ENCODE results near the gene SYK.
A peak's percentile ranks its signal among the peaks of the same experiment; 100 is the strongest.
"Not testable (repeated sequence)": the region's sequence is repeated elsewhere in the genome, so short reads cannot be mapped to it uniquely, and the experiment has no call there.

SYK gene

GRCh38 chr9:90801241-90801972 is at the start of gene SYK:
Gene SYK (plus strand): TSS chr9:90801819. CDS start chr9:90843899, 42,080 bp downstream.
- Histone ChIP-seq H3K4me1 (ENCODE audit: control insufficient read depth, low read depth, low read length) (peaks cover 4% of the 10 kb centered on the region), H3K27me3 (ENCODE audit: control insufficient read depth, insufficient read depth, low read length) (peaks cover 55% of the 10 kb centered on the region), H3K36me3 (ENCODE audit: control insufficient read depth, low read depth, low read length) (no peaks in the 10 kb centered on the region), H3K27ac (ENCODE audit: low read length) (no peak within 1 kb of the TSS), H3K4me3 (ENCODE audit: low read length) (peak within 1 kb of the TSS; percentile 71), H3K9me3 (ENCODE audit: control insufficient read depth, low read depth, low read length) (no peaks in the 10 kb centered on the region), H3K9ac (ENCODE audit: low read length) (peak within 1 kb of the TSS; percentile 52)

DNA sequence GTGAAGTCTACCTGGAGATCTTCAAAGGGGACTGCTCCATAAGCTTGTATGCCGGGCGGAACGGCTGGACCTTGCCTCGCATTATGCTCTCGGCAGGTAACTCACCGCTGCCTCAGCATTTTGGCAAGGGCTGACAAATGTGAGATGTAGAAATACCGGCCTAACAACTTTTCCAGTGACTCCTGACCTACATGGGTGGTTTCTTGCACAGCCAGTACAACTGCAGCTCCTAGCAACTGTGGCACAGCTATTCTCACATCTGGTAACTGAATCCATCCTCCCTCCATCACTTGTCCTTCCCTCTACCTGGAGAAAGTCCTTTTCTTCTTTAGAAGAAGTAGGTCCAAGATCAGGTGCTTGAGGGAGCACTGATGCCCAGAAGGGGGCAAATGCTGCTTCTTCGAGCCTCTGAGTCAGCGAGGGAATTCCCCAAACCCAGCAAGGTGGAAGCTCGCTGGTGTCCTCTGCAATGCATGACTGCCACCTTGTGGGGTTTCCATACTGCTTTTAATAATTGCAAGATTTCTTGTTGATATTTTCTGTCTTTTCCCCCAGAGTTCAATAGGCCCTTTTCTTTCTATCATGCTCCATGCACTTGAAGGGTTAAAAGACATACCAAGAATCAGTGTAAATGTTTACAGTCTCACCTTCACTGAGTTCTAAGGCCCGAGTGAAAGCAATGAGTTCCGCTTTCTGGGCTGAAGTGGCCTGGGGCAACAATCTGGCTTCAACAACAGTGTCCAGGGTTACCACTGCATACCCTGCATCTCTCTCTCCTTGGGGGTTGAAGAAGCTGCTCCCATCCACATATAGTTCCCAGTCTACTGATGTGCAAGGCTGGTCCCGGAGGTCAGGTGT is 45.9 kb upstream of the SYK start:
- H3K4me1 ChIP-seq (ENCODE audit: control insufficient read depth, low read depth, low read length); H3K27me3 ChIP-seq (ENCODE audit: control insufficient read depth, insufficient read depth, low read length); H3K9me3 ChIP-seq (ENCODE audit: control insufficient read depth, low read depth, low read length); H3K4me3 ChIP-seq (ENCODE audit: low read length); H3K27ac ChIP-seq (ENCODE audit: low read length); H3K9ac ChIP-seq (ENCODE audit: low read length); H3K36me3 ChIP-seq (ENCODE audit: control insufficient read depth, low read depth, low read length): not testable (repeated sequence)

DNA sequence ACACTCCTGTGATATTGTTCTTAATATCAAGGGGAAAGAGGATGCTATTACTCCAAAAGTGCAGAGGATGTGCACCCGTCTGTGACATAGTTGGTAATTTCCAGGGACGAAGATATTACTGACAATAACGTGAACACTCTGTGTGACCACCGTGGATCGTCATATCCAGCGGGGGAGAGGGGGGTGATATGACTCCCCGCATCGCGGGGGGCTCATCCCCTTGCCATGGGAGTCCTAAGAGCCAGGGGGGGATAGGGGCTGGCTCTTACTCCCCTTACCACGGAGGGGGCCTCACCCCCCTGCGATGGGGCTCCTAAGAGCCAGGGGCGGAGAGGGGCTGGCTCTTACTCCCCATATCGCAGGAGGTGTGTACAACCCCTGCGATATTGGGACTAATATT is 41.0 kb upstream of the SYK start:
- not testable (repeated sequence) for H3K9me3 ChIP-seq (ENCODE audit: control insufficient read depth, low read depth, low read length); H3K4me3 ChIP-seq (ENCODE audit: low read length); H3K9ac ChIP-seq (ENCODE audit: low read length); H3K4me1 ChIP-seq (ENCODE audit: control insufficient read depth, low read depth, low read length); H3K36me3 ChIP-seq (ENCODE audit: control insufficient read depth, low read depth, low read length); H3K27ac ChIP-seq (ENCODE audit: low read length); H3K27me3 ChIP-seq (ENCODE audit: control insufficient read depth, insufficient read depth, low read length)

GRCh38 chr9:90766731-90767130 is 34.9 kb upstream of the SYK start:
- H3K4me1 ChIP-seq (ENCODE audit: control insufficient read depth, low read depth, low read length), result no peaks in the 10 kb centered on the region
- H3K27ac ChIP-seq (ENCODE audit: low read length), result no peak overlapping the region
- no peak overlapping the region for H3K9ac ChIP-seq (ENCODE audit: low read length)
- H3K27me3 ChIP-seq (ENCODE audit: control insufficient read depth, insufficient read depth, low read length), result no peaks in the 10 kb centered on the region
- no peak overlapping the region for H3K4me3 ChIP-seq (ENCODE audit: low read length)
- H3K36me3 ChIP-seq (ENCODE audit: control insufficient read depth, low read depth, low read length), result no peaks in the 10 kb centered on the region
- peaks cover 31% of the 10 kb centered on the region for H3K9me3 ChIP-seq (ENCODE audit: control insufficient read depth, low read depth, low read length)

DNA sequence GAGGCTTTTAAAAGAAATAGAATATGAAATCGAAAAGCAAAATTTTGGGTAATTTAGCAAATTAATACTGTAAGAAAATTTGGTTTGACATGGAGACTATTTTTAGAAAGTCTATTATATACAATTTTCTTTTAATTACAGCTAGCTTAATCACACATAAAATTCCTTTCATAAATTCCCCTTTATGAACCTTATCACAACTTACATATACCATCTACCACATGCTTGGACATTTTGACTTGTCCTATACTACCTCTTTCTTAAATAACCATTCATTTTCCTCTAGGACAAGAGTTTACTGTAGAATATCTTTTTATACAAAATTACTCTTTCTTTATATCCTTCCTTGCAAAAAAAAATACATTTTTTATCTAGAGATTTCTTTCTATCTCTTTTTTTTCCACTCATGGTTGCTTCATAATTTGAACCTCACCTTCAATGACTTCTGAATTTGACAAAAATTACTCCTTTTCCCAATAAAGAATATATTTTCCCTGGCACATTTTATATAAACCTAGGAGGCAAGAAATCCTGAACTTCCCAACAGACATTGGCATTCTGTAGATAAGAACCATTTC is 34.0 kb upstream of the SYK start:
- no peak overlapping the region for H3K4me3 ChIP-seq (ENCODE audit: low read length)
- H3K27me3 ChIP-seq (ENCODE audit: control insufficient read depth, insufficient read depth, low read length), result no peaks in the 10 kb centered on the region
- peaks cover 31% of the 10 kb centered on the region for H3K9me3 ChIP-seq (ENCODE audit: control insufficient read depth, low read depth, low read length)
- no peaks in the 10 kb centered on the region for H3K36me3 ChIP-seq (ENCODE audit: control insufficient read depth, low read depth, low read length)
- no peak overlapping the region for H3K9ac ChIP-seq (ENCODE audit: low read length)
- no peak overlapping the region for H3K27ac ChIP-seq (ENCODE audit: low read length)
- no peaks in the 10 kb centered on the region for H3K4me1 ChIP-seq (ENCODE audit: control insufficient read depth, low read depth, low read length)

- H3K36me3 ChIP-seq (ENCODE audit: control insufficient read depth, low read depth, low read length), result no peaks in the 10 kb centered on the region
- H3K27ac ChIP-seq (ENCODE audit: low read length), result no peak overlapping the region
- no peak overlapping the region for H3K9ac ChIP-seq (ENCODE audit: low read length)
- no peaks in the 10 kb centered on the region for H3K27me3 ChIP-seq (ENCODE audit: control insufficient read depth, insufficient read depth, low read length)
- H3K9me3 ChIP-seq (ENCODE audit: control insufficient read depth, low read depth, low read length), result peaks cover 31% of the 10 kb centered on the region
- no peak overlapping the region for H3K4me3 ChIP-seq (ENCODE audit: low read length)
- H3K4me1 ChIP-seq (ENCODE audit: control insufficient read depth, low read depth, low read length), result no peaks in the 10 kb centered on the region
Observed at GRCh38 chr9:90770182-90770738, 31.4 kb upstream of the SYK start.

DNA sequence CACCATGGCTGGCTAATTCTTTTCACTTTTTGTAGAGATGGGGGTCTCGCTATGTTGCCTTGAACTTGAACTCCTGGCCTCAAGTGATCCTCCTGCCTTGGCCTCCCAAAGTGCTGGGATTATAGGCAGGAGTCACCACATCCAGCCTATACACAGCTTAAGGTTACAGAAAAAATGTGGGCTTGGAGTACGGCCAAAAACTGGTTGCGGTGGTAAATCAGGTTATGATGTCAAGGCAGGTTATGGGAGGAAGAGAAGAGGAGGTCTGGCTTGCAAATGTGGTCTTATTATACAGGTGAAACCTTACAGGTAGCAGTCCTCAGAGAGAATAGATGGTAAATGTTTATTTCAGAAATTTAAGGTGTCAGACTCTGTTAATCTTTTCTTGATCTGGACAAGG is 30.7 kb upstream of the SYK start:
- no peaks in the 10 kb centered on the region for H3K4me1 ChIP-seq (ENCODE audit: control insufficient read depth, low read depth, low read length)
- no peaks in the 10 kb centered on the region for H3K27me3 ChIP-seq (ENCODE audit: control insufficient read depth, insufficient read depth, low read length)
- peaks cover 27% of the 10 kb centered on the region for H3K9me3 ChIP-seq (ENCODE audit: control insufficient read depth, low read depth, low read length)
- H3K27ac ChIP-seq (ENCODE audit: low read length), result no peak overlapping the region
- no peak overlapping the region for H3K4me3 ChIP-seq (ENCODE audit: low read length)
- no peaks in the 10 kb centered on the region for H3K36me3 ChIP-seq (ENCODE audit: control insufficient read depth, low read depth, low read length)
- no peak overlapping the region for H3K9ac ChIP-seq (ENCODE audit: low read length)

DNA sequence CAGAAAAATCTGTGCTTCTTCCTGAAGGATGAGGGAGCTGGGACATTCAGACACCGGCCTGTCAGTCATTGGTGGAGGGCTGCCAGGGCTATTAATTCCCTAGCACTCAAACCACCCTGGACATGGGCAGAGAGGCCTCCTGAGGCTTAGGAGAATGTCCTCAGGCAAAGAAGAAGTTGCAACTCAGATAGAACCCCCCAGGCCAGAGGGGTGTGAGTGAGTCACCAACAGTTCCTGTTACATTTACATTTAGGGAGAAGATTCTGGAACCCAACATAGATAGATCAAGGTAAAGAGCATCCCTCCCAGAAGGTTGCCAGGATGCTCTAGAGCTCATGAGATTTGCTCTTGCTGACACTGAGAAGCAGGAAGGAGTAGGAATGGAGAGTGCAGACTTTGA is 29.2 kb upstream of the SYK start:
- no peaks in the 10 kb centered on the region for H3K36me3 ChIP-seq (ENCODE audit: control insufficient read depth, low read depth, low read length)
- no peak overlapping the region for H3K4me3 ChIP-seq (ENCODE audit: low read length)
- H3K9ac ChIP-seq (ENCODE audit: low read length), result no peak overlapping the region
- no peaks in the 10 kb centered on the region for H3K4me1 ChIP-seq (ENCODE audit: control insufficient read depth, low read depth, low read length)
- peaks cover 15% of the 10 kb centered on the region for H3K9me3 ChIP-seq (ENCODE audit: control insufficient read depth, low read depth, low read length)
- H3K27me3 ChIP-seq (ENCODE audit: control insufficient read depth, insufficient read depth, low read length), result no peaks in the 10 kb centered on the region
- no peak overlapping the region for H3K27ac ChIP-seq (ENCODE audit: low read length)

DNA sequence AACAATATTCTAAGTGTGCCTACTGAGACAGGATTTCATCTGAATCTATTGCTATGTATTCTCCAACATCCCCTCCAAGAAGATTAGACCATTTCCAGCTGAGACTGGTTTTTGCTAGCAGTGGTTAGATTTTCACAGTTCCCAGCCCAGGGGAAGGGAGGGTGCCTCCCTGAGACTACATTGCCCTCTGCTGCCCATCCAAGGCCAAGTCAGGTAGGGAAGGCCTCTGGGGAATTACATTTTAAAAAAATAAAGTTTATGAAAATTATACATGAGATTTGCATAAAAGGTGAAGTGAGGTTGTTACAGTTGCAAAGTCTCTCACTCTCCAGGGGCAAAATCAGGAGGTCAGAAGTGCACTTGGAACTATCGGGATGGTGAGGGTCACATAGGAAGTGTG is 28.0 kb upstream of the SYK start:
- Histone ChIP-seq H3K4me3 (ENCODE audit: low read length) (no peak overlapping the region), H3K9ac (ENCODE audit: low read length) (no peak overlapping the region), H3K36me3 (ENCODE audit: control insufficient read depth, low read depth, low read length) (no peaks in the 10 kb centered on the region), H3K27me3 (ENCODE audit: control insufficient read depth, insufficient read depth, low read length) (no peaks in the 10 kb centered on the region), H3K9me3 (ENCODE audit: control insufficient read depth, low read depth, low read length) (peaks cover 5% of the 10 kb centered on the region), H3K27ac (ENCODE audit: low read length) (no peak overlapping the region), H3K4me1 (ENCODE audit: control insufficient read depth, low read depth, low read length) (peaks cover 2% of the 10 kb centered on the region)

DNA sequence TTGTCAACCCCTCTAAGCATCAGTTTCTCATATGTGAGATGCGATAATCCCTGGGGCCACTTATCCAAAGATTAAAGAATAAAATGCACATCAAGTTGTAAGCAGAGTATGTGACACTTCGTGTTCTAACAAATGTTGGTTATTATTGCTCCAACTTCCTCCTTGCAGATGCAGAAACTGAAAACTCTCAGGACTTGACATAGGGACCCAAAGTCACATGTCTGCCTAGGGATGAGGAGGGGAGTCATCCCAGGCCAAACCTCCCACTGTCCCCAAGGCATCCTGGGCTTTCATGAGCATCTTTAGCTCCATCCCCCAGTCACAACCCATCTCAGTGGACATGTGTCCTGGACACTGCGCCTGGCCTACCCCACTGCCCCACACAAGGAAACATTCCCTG is 27.5 kb upstream of the SYK start:
- H3K36me3 ChIP-seq (ENCODE audit: control insufficient read depth, low read depth, low read length), result no peaks in the 10 kb centered on the region
- H3K4me3 ChIP-seq (ENCODE audit: low read length), result no peak overlapping the region
- peaks cover under 1% of the 10 kb centered on the region for H3K9me3 ChIP-seq (ENCODE audit: control insufficient read depth, low read depth, low read length)
- H3K4me1 ChIP-seq (ENCODE audit: control insufficient read depth, low read depth, low read length), result peaks cover 7% of the 10 kb centered on the region
- H3K9ac ChIP-seq (ENCODE audit: low read length), result no peak overlapping the region
- no peaks in the 10 kb centered on the region for H3K27me3 ChIP-seq (ENCODE audit: control insufficient read depth, insufficient read depth, low read length)
- H3K27ac ChIP-seq (ENCODE audit: low read length), result no peak overlapping the region

DNA sequence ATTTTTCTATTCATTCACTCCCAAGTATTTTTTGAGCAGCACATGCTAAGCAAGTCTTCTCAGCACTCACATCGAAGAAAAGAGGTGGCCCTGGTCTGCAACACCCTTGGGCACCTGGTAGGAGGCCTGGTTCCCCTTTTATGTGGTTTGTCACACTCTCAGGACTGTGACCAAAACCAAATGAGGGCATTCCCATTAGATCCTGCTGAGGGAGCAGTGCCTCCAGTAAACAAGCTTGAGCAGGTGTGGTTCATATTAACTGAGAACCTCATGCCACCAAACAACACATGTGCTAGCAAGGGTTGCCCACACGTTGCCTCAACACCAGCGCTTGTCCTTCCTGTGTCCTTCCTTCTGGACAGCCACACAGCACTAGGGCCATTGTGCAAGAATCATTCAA is 26.9 kb upstream of the SYK start:
- H3K9ac ChIP-seq (ENCODE audit: low read length), result no peak overlapping the region
- no peaks in the 10 kb centered on the region for H3K27me3 ChIP-seq (ENCODE audit: control insufficient read depth, insufficient read depth, low read length)
- H3K4me3 ChIP-seq (ENCODE audit: low read length), result no peak overlapping the region
- H3K4me1 ChIP-seq (ENCODE audit: control insufficient read depth, low read depth, low read length), result peaks cover 11% of the 10 kb centered on the region
- H3K27ac ChIP-seq (ENCODE audit: low read length), result no peak overlapping the region
- H3K9me3 ChIP-seq (ENCODE audit: control insufficient read depth, low read depth, low read length), result no peaks in the 10 kb centered on the region
- no peaks in the 10 kb centered on the region for H3K36me3 ChIP-seq (ENCODE audit: control insufficient read depth, low read depth, low read length)

Measured in iPS-18a (cell line).